Measurements from ENCODE around the gene VAPA.

The VAPA gene

GRCh38 chr18:9941103-9941502 is 27.3 kb downstream of the VAPA start:
- H3K4me3 ChIP-seq (IDR thresholded peaks at IDR 0.05; ENCODE audit: insufficient read depth, low read depth, low read length): no peak overlapping the region
- no peak for TF ChIP-seq CTCF (conservative IDR thresholded peaks at IDR 0.05; ENCODE audit: low read depth, low read length)
- no peak overlapping the region for H3K4me2 ChIP-seq
- no peaks in the 10 kb centered on the region for H3K4me1 ChIP-seq (ENCODE audit: low read depth, poor library complexity, severe bottlenecking)
- no peaks in the 10 kb centered on the region for H3K27me3 ChIP-seq (ENCODE audit: insufficient read depth, low read depth)
- H2AFZ ChIP-seq (ENCODE audit: low read depth): no peak overlapping the region
- H4K20me1 ChIP-seq (ENCODE audit: insufficient read depth): no peaks in the 10 kb centered on the region
- H3K36me3 ChIP-seq (ENCODE audit: insufficient read depth): peaks cover 16% of the 10 kb centered on the region; the same call in 1 of the 2 replicates
- H3K27ac ChIP-seq: no peak overlapping the region
- no peak overlapping the region for H3K9ac ChIP-seq
- peaks cover 7% of the 10 kb centered on the region; the same call in 1 of the 2 replicates for H3K79me2 ChIP-seq (ENCODE audit: insufficient read depth, low read depth)

- Histone ChIP-seq H3K27ac (no peak overlapping the region), H3K9ac (no peak overlapping the region), H3K36me3 (ENCODE audit: insufficient read depth) (peaks cover 12% of the 10 kb centered on the region; the same call in 1 of the 2 replicates), H4K20me1 (ENCODE audit: insufficient read depth) (no peaks in the 10 kb centered on the region), H3K27me3 (ENCODE audit: insufficient read depth, low read depth) (no peaks in the 10 kb centered on the region), H3K4me1 (ENCODE audit: low read depth, poor library complexity, severe bottlenecking) (no peaks in the 10 kb centered on the region), H3K4me2 (no peak overlapping the region), H2AFZ (ENCODE audit: low read depth) (no peak overlapping the region), H3K4me3 (IDR thresholded peaks at IDR 0.05; ENCODE audit: insufficient read depth, low read depth, low read length) (no peak overlapping the region), H3K79me2 (ENCODE audit: insufficient read depth, low read depth) (peaks cover 7% of the 10 kb centered on the region; the same call in 1 of the 2 replicates)
- TF ChIP-seq CTCF (conservative IDR thresholded peaks at IDR 0.05; ENCODE audit: low read depth, low read length): no peak
These were observed 27.8 kb downstream of the VAPA start for GRCh38 chr18:9941660-9942059.

- Histone ChIP-seq H3K27me3 (ENCODE audit: insufficient read depth, low read depth) (no peaks in the 10 kb centered on the region), H4K20me1 (ENCODE audit: insufficient read depth) (no peaks in the 10 kb centered on the region), H3K4me2 (no peak overlapping the region), H3K4me1 (ENCODE audit: low read depth, poor library complexity, severe bottlenecking) (no peaks in the 10 kb centered on the region), H3K9ac (no peak overlapping the region), H2AFZ (ENCODE audit: low read depth) (no peak overlapping the region), H3K79me2 (ENCODE audit: insufficient read depth, low read depth) (peaks cover 7% of the 10 kb centered on the region; the same call in 1 of the 2 replicates), H3K36me3 (ENCODE audit: insufficient read depth) (no peaks in the 10 kb centered on the region), H3K4me3 (IDR thresholded peaks at IDR 0.05; ENCODE audit: insufficient read depth, low read depth, low read length) (no peak overlapping the region), H3K27ac (no peak overlapping the region)
- TF ChIP-seq CTCF (conservative IDR thresholded peaks at IDR 0.05; ENCODE audit: low read depth, low read length): no peak
These were observed 29.5 kb downstream of the VAPA start for GRCh38 chr18:9943311-9943710.

GRCh38 chr18:9944805-9945204 is 31.0 kb downstream of the VAPA start:
- TF ChIP-seq CTCF (conservative IDR thresholded peaks at IDR 0.05; ENCODE audit: low read depth, low read length): no peak
- Histone ChIP-seq H3K4me2 (no peak overlapping the region), H3K79me2 (ENCODE audit: insufficient read depth, low read depth) (peaks cover 7% of the 10 kb centered on the region; the same call in 1 of the 2 replicates), H3K4me3 (IDR thresholded peaks at IDR 0.05; ENCODE audit: insufficient read depth, low read depth, low read length) (no peak overlapping the region), H4K20me1 (ENCODE audit: insufficient read depth) (no peaks in the 10 kb centered on the region), H3K27me3 (ENCODE audit: insufficient read depth, low read depth) (no peaks in the 10 kb centered on the region), H2AFZ (ENCODE audit: low read depth) (no peak overlapping the region), H3K9ac (no peak overlapping the region), H3K27ac (no peak overlapping the region), H3K36me3 (ENCODE audit: insufficient read depth) (no peaks in the 10 kb centered on the region), H3K4me1 (ENCODE audit: low read depth, poor library complexity, severe bottlenecking) (peaks cover 11% of the 10 kb centered on the region)

Data from KMS-11 (cell line).